GM12892 (cell line): ENCODE data around the gene JARID2.

ENCODE experiments used
- POLR2A ChIP-seq: IDR thresholded peaks from 2 replicates; pipeline ENCODE4 v1.6.1; 2011; ENCODE audit warnings: low read depth, low read length, control low read depth
- TAF1 ChIP-seq: IDR thresholded peaks from 2 replicates; pipeline ENCODE4 v1.6.1; 2011; ENCODE audit warnings: low read depth, mild to moderate bottlenecking, control low read depth, low read length, borderline replicate concordance

GRCh38 chr6:15409301-15410125 is 163.6 kb downstream of the JARID2 start:
- TF ChIP-seq POLR2A (no peak), TAF1 (no peak)
